22Rv1 (cell line): ENCODE results near the gene TLR1.

Experiments
- H3K27ac ChIP-seq: fragments of 450-650 bp; 2 replicates; pipeline ENCODE4 v1.5.1; 2017
- ZFX ChIP-seq: fragments of 450-650 bp; IDR thresholded peaks from 2 replicates; pipeline ENCODE4 v1.6.1; 2017; ENCODE audit warnings: antibody characterized with exemption, borderline replicate concordance
- TF ChIP-seq, protein P1 (sequence below): fragments of 450-650 bp; IDR thresholded peaks from 2 replicates; pipeline ENCODE4 v1.5.1; 2017; ENCODE audit warnings: mild to moderate bottlenecking

Gene TLR1

GRCh38 chr4:38759113-38759789 lies 45.3 kb downstream of the TLR1 start:
- H3K27ac ChIP-seq: no peak overlapping the region
- no peak for TF ChIP-seq ZFX
- TF ChIP-seq, protein P1, sequence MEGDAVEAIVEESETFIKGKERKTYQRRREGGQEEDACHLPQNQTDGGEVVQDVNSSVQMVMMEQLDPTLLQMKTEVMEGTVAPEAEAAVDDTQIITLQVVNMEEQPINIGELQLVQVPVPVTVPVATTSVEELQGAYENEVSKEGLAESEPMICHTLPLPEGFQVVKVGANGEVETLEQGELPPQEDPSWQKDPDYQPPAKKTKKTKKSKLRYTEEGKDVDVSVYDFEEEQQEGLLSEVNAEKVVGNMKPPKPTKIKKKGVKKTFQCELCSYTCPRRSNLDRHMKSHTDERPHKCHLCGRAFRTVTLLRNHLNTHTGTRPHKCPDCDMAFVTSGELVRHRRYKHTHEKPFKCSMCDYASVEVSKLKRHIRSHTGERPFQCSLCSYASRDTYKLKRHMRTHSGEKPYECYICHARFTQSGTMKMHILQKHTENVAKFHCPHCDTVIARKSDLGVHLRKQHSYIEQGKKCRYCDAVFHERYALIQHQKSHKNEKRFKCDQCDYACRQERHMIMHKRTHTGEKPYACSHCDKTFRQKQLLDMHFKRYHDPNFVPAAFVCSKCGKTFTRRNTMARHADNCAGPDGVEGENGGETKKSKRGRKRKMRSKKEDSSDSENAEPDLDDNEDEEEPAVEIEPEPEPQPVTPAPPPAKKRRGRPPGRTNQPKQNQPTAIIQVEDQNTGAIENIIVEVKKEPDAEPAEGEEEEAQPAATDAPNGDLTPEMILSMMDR: peak; percentile 75

DNA sequence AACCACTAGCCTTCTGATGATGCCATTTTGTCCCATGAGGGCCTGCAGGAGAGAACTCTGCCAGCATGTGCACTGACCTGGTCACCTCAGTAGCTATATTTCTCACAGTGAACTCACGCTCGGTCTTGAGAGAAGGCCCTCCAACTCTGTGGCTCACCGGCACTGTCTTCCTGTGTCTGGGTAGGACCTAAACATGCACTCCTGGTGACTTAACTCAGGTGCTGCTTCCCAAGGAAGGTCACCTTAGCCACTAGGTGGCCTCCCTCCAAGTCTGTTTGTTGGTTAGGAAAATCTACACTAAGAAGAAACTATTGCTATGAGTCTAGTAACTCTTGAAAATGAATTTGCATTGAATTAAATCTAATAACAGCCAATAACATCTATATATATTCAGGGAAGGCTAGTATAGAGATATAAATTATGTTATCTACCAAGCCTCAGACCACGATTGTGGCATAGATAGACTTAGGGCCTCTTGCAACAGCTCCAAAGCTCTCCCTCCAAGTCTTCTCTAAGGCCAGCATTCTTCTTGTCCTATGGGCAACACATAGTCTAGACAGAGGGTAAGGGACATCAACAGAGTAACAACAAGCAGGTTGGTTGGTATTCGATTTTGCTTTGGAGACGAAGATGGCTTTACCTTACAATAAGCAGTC lies 46.5 kb downstream of the TLR1 start:
- TF ChIP-seq ZFX: no peak
- TF ChIP-seq, protein P1: peak; percentile 70
- H3K27ac ChIP-seq: no peak overlapping the region

DNA sequence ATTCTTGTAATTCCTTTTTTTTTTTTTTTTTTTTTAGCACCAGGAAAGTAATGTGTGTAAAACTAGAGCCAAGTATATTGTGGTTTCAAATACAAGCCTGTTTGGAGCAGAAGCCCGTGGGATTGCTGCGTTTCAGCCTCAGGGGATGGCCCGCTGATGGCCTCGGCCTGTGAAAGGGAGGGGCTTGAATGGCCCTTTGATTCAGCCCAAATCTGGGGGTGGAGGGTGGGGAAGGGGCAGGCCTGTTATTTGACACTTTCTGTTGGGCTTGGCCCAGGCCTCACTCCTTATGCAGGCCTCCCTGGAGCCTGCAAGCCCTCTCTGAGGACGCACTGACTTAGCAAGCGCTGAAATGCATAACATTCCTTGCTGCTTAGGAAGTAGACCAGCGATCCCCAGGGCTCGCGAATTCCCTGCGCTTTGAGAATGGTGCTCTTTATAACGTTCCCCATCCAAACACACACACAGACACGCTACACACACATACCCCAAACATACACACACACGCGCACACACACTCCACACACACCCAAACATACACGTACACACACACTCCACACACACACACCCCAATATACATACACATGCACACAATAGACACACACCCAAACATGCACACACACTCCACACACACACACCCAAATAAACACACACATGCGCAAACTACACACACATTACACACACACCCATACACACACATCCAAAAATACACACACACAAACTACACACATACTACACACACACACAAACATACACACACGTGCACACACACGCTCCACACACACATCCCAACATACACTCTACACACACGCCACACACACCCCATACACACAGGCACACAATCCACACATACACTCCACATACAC lies 51.4 kb downstream of the TLR1 start:
- no peak overlapping the region for H3K27ac ChIP-seq
- TF ChIP-seq ZFX: no peak
- TF ChIP-seq, protein P1: no peak

DNA sequence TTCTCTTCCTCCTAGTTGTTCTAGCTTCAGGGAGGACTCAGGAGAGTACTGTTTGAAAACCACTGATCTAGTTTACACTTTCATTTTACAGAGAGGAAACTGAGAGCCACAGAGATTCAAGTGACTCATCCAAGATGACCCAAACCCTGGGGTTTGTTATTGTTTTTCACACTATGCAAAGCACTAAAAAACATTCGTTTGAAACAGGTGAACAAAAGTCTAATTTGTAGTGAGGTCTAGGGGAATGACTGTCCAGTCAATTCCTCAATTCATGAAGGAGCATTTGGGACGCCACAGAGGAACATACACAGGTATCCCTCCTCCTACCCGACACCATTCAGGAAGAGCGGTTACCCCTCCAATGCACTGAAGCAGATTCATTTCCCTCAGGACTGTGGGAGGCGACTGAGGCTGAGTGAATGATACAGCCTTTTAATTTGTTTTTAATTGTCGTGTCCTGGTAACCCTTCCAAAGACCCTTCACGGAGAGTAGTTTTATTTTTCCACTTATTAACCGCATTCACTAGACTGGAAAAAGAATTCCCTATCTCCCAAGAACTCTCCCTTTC lies 52.1 kb downstream of the TLR1 start:
- no peak overlapping the region for H3K27ac ChIP-seq
- no peak for TF ChIP-seq ZFX
- TF ChIP-seq, protein P1: no peak

DNA sequence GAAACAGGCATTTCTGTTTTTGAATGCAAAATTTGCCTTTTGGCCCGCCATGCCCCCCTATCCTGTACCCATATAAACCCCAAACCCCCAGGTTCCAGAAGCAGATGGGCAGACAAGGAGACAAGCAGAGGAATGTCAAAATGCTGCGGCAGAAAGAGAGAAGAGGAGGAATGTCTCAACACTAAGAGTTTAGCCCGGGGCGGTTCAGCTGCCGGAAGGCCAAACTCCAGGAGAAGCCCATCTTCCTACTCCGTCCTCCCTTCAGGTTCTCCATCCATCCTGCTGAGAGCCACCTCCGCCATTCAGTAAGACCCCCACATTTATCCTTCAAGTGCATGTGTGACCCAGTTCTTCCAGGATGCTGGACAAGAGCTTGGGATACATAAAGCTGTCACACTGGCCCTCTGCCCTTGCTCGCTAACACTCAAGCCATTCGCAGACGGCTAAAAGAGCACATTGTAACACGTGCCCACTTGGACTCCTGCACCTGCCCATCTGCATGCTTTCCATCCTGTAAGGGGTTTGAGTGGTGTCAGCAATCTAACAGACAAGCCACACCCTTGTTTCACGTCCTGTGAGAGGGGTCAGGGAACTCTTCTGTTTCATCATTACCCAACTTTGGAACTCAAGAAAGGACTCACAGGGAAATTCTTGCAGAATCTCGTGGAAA lies 53.1 kb downstream of the TLR1 start:
- no peak overlapping the region for H3K27ac ChIP-seq

DNA sequence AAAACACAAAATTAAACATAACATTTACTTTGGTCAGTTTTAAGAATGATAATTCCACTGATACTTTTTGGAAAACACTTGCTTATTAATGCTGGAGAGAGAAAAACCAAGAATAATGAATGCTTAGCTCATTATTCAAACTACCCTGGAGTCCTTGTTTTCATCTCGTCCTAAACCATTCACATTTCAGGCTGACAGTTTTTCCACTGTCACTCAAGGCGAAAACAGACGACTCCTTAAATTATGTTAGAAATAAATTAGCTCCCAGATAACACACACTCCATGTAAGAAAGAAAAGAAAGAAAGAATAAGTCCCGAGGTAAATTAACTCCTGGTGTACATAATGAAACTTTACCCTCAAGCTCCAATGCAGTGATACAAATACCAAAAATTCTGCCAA lies 55.3 kb downstream of the TLR1 start:
- H3K27ac ChIP-seq: no peak overlapping the region
- TF ChIP-seq, protein P1: no peak
- no peak for TF ChIP-seq ZFX

More for the DNA sequence above, 53.1 kb downstream of the TLR1 start:
- TF ChIP-seq, protein P1: no peak
- no peak for TF ChIP-seq ZFX
